Liver (tissue), 9 donors: ENCODE data around the gene LMNB1. TPM values are rescaled to one million over a fixed set of nuclear protein-coding genes. Genes with fewer than 3 reads are reported as not detected.

ENCODE experiments used
- DNase-seq: peaks from one replicate; pipeline ENCODE4 v3.0.0-alpha.2; 2017; ENCODE audit warnings: low spot score
- H3K27ac ChIP-seq, 2 donors: one replicate each; pipeline ENCODE4 v1.7.0; 2013; ENCODE audit warnings: inconsistent platforms in 2 of 2, low read length in 2 of 2, control low read depth in 1 of 2, low read depth in 1 of 2, mild to moderate bottlenecking in 1 of 2
- H3K27me3 ChIP-seq, 4 donors: one replicate each; pipeline versions ENCODE4 v1.6.1 to v1.7.0; 2013; ENCODE audit warnings: low read length in 3 of 4, inconsistent platforms in 1 of 4, mild to moderate bottlenecking in 1 of 4, moderate library complexity in 1 of 4; ENCODE audit not compliant: control insufficient read depth in 4 of 4, insufficient read depth in 4 of 4
- H3K36me3 ChIP-seq, 4 donors: one replicate each; pipeline versions ENCODE4 v1.6.1 to v1.7.0; 2013; ENCODE audit warnings: low read length in 3 of 4, mild to moderate bottlenecking in 3 of 4, low read depth in 1 of 4, moderate library complexity in 1 of 4; ENCODE audit not compliant: control insufficient read depth in 4 of 4, insufficient read depth in 3 of 4
- H3K4me1 ChIP-seq, 4 donors: one replicate each; pipeline versions ENCODE4 v1.6.1 to v1.7.0; 2013; ENCODE audit warnings: low read length in 3 of 4, mild to moderate bottlenecking in 3 of 4, moderate library complexity in 1 of 4; ENCODE audit not compliant: control insufficient read depth in 4 of 4, insufficient read depth in 4 of 4
- H3K4me3 ChIP-seq, 3 donors: one replicate each; pipeline versions ENCODE4 v1.6.1 to v1.7.0; 2013; ENCODE audit warnings: low read length in 3 of 3, control low read depth in 1 of 3, low read depth in 1 of 3, mild to moderate bottlenecking in 1 of 3
- H3K9ac ChIP-seq, 2 donors: one replicate each; pipeline ENCODE4 v1.7.0; 2013; ENCODE audit warnings: low read length in 2 of 2, mild to moderate bottlenecking in 2 of 2, moderate library complexity in 2 of 2, control low read depth in 1 of 2, low read depth in 1 of 2
- H3K9me3 ChIP-seq, 4 donors: one replicate each; pipeline versions ENCODE4 v1.6.1 to v1.7.0; 2013; ENCODE audit warnings: low read length in 3 of 4; ENCODE audit not compliant: control insufficient read depth in 4 of 4
- ATF3 ChIP-seq: IDR thresholded peaks from 2 replicates; pipeline ENCODE4 v1.6.1; 2016; ENCODE audit warnings: antibody characterized with exemption
- CTCF ChIP-seq: fragments of 150-350 bp; IDR thresholded peaks from 2 replicates; pipeline ENCODE4 v1.5.1; 2017; ENCODE audit warnings: improper control_type of control experiment, low read depth, low read length; ENCODE audit not compliant: missing input control
- EGR1 ChIP-seq, 2 donors: IDR thresholded peaks; 2 replicates each; pipeline ENCODE4 v1.6.1; 2016 to 2018; ENCODE audit warnings: antibody characterized with exemption in 2 of 2, low read depth in 2 of 2
- FOXA1 ChIP-seq: IDR thresholded peaks from 2 replicates; pipeline ENCODE4 v1.6.1; 2016; ENCODE audit warnings: antibody characterized with exemption
- HNF4G ChIP-seq: IDR thresholded peaks from 2 replicates; pipeline ENCODE4 v1.6.1; 2016; ENCODE audit warnings: antibody characterized with exemption
- JUND ChIP-seq, 2 donors: IDR thresholded peaks; 2 replicates each; pipeline ENCODE4 v1.6.1; 2016; ENCODE audit warnings: antibody characterized with exemption in 2 of 2
- NR2F2 ChIP-seq: IDR thresholded peaks from 2 replicates; pipeline ENCODE4 v1.6.1; 2016; ENCODE audit warnings: antibody characterized with exemption
- REST ChIP-seq: IDR thresholded peaks from 2 replicates; pipeline ENCODE4 v1.6.1; 2016; ENCODE audit warnings: antibody characterized with exemption, mild to moderate bottlenecking
- SP1 ChIP-seq: IDR thresholded peaks from 2 replicates; pipeline ENCODE4 v1.6.1; 2018; ENCODE audit warnings: antibody characterized with exemption, mild to moderate bottlenecking
- ZBTB33 ChIP-seq: IDR thresholded peaks from 2 replicates; pipeline ENCODE4 v1.6.1; 2016; ENCODE audit warnings: antibody characterized with exemption
- WGBS: extraction: QIAGEN DNeasy Blood & Tissue Kit; methylation state at CpG from one replicate; pipeline ENCODE4 v1.1.7; 2013; 5-methylcytosine and 5-hydroxymethylcytosine counted together
- polyA plus RNA-seq, 2 donors: library from polyadenylated mRNA; stranded (reverse) in 1 of 2; unstranded in 1 of 2; fragments of 200-250 nt in 1 of 2; fragments of >200 nt in 1 of 2; fragmentation: Nextera tagmentation in 1 of 2; extraction: Ambion mirVana in 1 of 2; gene quantifications; one replicate each; pipeline versions ENCODE4 v1.2.1 to v1.2.3, GENCODE V29; 2013 to 2015
- total RNA-seq, 2 donors: library from RNA; depleted of rRNA; stranded (reverse); fragments of >200 nt; gene quantifications; one replicate each; pipeline ENCODE4 v1.2.3, GENCODE V29; 2014
- donor health status: healthy.
- donor health status: healthy.
- donor health status: healthy.
- donor health status: healthy.
- donor health status: healthy.

The LMNB1 gene
- total and polyA plus RNA-seq, 4 donors = 0.57 to 45.7 (median 5.6) TPM

- H3K4me3 ChIP-seq = no peak overlapping the region
- no peaks in the 10 kb centered on the region for H3K27me3 ChIP-seq
- no peak for DNase-seq
- H3K4me1 ChIP-seq = no peaks in the 10 kb centered on the region
- H3K9me3 ChIP-seq = no peaks in the 10 kb centered on the region
- no peak for TF ChIP-seq EGR1 (IDR thresholded peaks at IDR 0.05; ENCODE audit: low read depth in 2 of 2)
- TF ChIP-seq NR2F2 = peak; percentile 47
- WGBS = 83% methylated on average over 8 of the region's 8 CpGs
- no peaks in the 10 kb centered on the region for H3K36me3 ChIP-seq
- H3K27ac ChIP-seq = no peak overlapping the region
- H3K9ac ChIP-seq = no peak overlapping the region
Observed at GRCh38 chr5:126866851-126867636, 90.1 kb downstream of the LMNB1 start.

- no peaks in the 10 kb centered on the region for H3K36me3 ChIP-seq
- no peaks in the 10 kb centered on the region for H3K9me3 ChIP-seq
- no peak overlapping the region for H3K4me3 ChIP-seq
- no peak overlapping the region for H3K27ac ChIP-seq
- no peak overlapping the region for H3K9ac ChIP-seq
- DNase-seq = no peak
- no peaks in the 10 kb centered on the region for H3K27me3 ChIP-seq
- WGBS = 84% methylated on average over 11 of the region's 11 CpGs
- TF ChIP-seq HNF4G (no peak), FOXA1 (no peak), EGR1 (IDR thresholded peaks at IDR 0.05; ENCODE audit: low read depth in 2 of 2) (no peak), SP1 (no peak), NR2F2 (no peak), REST (no peak), JUND (IDR thresholded peaks at IDR 0.05) (no peak), CTCF (no peak), ATF3 (no peak), ZBTB33 (no peak)
- no peaks in the 10 kb centered on the region for H3K4me1 ChIP-seq
Observed at GRCh38 chr5:126868338-126869004, 91.5 kb downstream of the LMNB1 start.
